Amniotic epithelial cell (primary cell): Measurements from ENCODE around the gene XIAP.

ENCODE experiments used
- DNase-seq: peaks from one replicate; pipeline ENCODE4 v3.0.0-alpha.2; 2010; ENCODE audit warnings: low read depth

Gene XIAP

DNA sequence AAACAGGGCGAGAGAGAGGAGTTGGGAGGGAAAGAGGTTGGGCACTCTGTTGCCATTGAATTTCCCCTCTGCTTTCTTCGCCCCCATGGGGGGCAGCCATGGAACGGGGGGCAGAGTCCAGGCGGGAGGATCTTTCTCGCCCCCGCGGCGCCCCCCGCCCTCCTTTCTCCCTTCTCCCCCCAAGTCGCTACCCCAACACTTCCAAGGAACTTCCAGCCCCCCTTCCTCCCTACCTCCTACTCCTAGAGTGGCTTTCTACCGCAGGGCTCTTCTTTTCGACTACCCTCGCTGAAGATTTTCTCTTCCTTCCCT is 101.1 kb downstream of the XIAP start:
- no peak for DNase-seq

DNA sequence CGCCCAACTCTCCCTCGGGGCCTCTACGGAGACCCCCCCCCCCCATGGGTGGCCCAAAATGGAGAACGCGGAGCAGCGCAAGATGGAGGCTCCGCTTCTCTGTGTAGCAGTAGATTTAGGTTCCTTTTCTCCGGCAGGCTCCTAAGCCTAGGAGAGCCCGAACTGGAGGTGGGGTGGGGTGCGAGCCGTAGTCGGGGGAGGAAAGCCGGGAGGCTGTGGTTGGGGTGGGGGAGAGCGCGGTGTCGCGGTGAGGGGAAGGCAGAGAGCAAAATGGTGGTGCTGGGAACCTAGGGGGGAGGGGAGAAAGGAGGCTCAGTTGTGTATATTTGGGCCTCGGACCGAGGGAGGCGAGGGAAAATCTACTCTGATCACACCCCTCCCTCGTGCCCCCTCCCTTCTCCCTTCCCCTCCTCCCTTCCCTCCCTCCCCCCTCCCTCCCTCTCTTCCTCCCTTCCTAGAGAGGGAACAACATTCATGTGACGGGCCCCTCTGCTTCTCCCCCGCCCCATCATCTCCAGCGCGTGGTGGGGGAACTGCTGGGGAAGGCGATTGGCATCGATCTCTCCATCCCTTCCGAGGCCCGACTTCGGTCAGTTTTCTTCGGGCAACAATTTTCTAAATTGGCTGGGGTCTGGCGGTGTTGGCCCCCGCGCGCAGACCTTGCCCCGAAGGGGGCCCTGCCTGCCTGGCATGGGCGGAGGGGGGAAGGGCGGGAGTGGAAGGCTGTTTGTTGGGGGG is 101.6 kb downstream of the XIAP start, which contains the start of gene STAG2:
Gene STAG2 (plus strand): TSS at position 439 of the 738 bp plus-strand sequence. CDS start 60,922 bp downstream, outside the sequence.
- DNase-seq = peak; percentile 89

DNA sequence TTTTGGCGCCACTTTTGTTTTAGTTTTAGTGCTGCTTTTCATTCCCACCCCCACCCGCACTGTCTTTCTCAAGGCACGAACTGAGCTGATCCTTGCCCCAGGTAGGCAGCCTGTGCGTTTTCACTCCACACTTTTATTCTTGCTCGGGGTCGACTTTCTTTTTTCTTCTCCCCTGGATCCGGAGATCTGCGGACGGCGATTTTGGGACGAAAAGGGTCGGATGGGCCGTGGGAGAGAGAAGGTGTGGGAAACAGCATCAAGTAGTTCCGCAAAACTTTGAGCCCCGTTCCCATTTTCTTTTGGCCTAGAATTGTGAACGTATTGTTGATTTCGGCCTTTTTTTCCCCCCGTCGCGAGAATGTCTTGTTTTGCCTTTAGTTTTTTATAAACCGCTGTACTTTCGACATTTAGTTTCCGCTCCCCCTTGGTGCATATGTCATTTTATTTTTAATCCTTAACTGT is 102.2 kb downstream of the XIAP start:
- peak; percentile 20 for DNase-seq

DNA sequence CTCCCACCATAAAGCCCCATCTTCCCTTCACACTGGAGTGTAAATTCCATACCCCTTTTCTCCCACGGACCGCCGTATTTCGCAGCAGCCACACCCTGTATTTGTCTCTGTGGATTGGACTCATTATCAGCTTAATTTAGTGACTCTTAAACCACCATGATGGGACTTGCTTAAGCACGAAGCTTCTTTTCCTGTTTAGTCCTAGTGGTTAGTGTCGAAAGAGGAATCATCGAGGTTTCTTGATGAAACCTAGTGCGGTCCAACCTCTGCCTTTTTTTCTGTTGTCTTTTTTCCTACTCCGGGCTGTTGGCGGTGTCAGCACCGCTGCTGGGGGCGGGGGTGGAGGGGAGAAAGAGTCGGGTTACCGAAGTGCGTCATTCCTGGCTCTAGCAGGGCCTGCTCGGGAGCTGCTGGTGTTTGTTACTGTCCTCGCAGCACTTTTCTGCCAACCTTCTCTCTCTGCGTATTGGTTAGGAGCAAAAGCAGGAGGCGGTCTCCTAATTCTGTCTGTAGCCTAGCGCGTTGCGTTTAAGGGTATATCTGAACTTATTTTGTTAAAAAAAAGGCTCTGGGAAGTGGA is 103.0 kb downstream of the XIAP start:
- peak; percentile 95 for DNase-seq
